SU-DHL-6 (cell line): ENCODE results near the gene PDK4.

Source experiments
- H2AFZ ChIP-seq: fragments of 200-600 bp; sonication (generic); 2 replicates; pipeline ENCODE4 v1.6.1; 2014; ENCODE audit warnings: low read depth, mild to moderate bottlenecking, moderate library complexity, mixed read lengths, antibody characterized with exemption, low read length; ENCODE audit not compliant: severe bottlenecking
- H3F3A ChIP-seq: fragments of 200-600 bp; shearing (Covaris generic); 2 replicates; pipeline ENCODE4 v1.6.0; 2016; ENCODE audit warnings: antibody characterized with exemption, mild to moderate bottlenecking; ENCODE audit not compliant: insufficient read depth
- H3K27ac ChIP-seq: fragments of 200-600 bp; sonication (generic); 2 replicates; pipeline ENCODE4 v1.5.1; 2016; ENCODE audit warnings: low read depth, mild to moderate bottlenecking, low read length, moderate library complexity, mixed read lengths
- H3K27me3 ChIP-seq: fragments of 200-600 bp; sonication (generic), shearing (Covaris generic); 2 replicates; pipeline ENCODE4 v1.6.0; 2014; ENCODE audit warnings: mild to moderate bottlenecking, low read length
- H3K36me3 ChIP-seq: fragments of 200-600 bp; sonication (generic); 2 replicates; pipeline ENCODE4 v1.6.1; 2014; ENCODE audit warnings: mild to moderate bottlenecking, low read length, mixed read lengths
- H3K4me2 ChIP-seq: fragments of 300-600, 200-600 bp; shearing (Covaris generic), sonication (generic); 2 replicates; pipeline ENCODE4 v1.6.0; 2014; ENCODE audit warnings: low read length, low read depth, mild to moderate bottlenecking; ENCODE audit not compliant: poor library complexity, severe bottlenecking
- H3K4me3 ChIP-seq: fragments of 200-600 bp; sonication (generic); 2 replicates; pipeline ENCODE4 v1.5.1; 2014; ENCODE audit warnings: antibody characterized with exemption, low read length, mild to moderate bottlenecking, mixed read lengths; ENCODE audit not compliant: insufficient read depth, poor library complexity, severe bottlenecking
- H3K79me2 ChIP-seq: fragments of 200-600 bp; sonication (generic); 2 replicates; pipeline ENCODE4 v1.6.1; 2014; ENCODE audit warnings: mild to moderate bottlenecking, low read length, moderate library complexity; ENCODE audit not compliant: insufficient read depth
- H3K9ac ChIP-seq: fragments of 200-600 bp; sonication (generic); 2 replicates; pipeline ENCODE4 v1.7.0; 2014; ENCODE audit warnings: mild to moderate bottlenecking, low read length
- H3K9me2 ChIP-seq: fragments of 200-600 bp; sonication (generic); replicated peaks from 2 replicates; pipeline ENCODE4 v1.6.1; 2014; ENCODE audit warnings: low read length; ENCODE audit not compliant: insufficient read depth
- H3K9me3 ChIP-seq: fragments of 200-600 bp; sonication (generic); 2 replicates; pipeline ENCODE4 v1.6.1; 2014; ENCODE audit warnings: low read length, mixed read lengths; ENCODE audit not compliant: insufficient read depth
- H4K20me1 ChIP-seq: fragments of 200-600 bp; sonication (generic); 2 replicates; pipeline ENCODE4 v1.6.1; 2014; ENCODE audit warnings: low read depth, mild to moderate bottlenecking, antibody characterized with exemption, low read length, moderate library complexity, mixed read lengths
- EZH2phosphoT487 ChIP-seq: fragments of 200-600 bp; sonication (generic), shearing (Covaris generic); conservative IDR thresholded peaks from 2 replicates; pipeline ENCODE4 v1.6.1; 2018; ENCODE audit warnings: mild to moderate bottlenecking, antibody characterized with exemption, low read length, moderate library complexity, mixed read lengths
- TF ChIP-seq, protein P1 (sequence below): fragments of 200-600 bp; sonication (generic); IDR thresholded peaks from one replicate; pipeline ENCODE4 v1.5.1; 2017; ENCODE audit warnings: antibody characterized with exemption, mild to moderate bottlenecking, low read length, moderate library complexity; ENCODE audit not compliant: insufficient read depth, poor library complexity, severe bottlenecking

The PDK4 gene

DNA sequence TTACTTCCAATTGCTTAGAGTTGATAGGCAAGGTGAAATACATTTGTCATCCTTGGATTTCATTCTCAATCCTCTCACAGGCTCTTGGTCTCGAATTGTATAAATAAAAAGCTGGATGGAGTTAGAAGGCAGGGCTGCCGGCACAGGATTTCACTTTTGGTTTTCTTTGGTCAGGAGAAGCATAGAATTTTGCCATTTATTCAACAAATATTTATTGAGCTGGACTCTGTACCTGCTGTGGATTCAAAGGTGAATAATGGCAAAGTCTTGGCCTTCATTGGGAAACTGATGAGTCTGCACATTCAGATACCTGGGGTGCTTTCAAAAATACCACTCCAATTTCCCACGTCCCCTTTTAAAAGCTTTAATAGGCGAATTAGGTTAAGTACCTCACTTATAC, 49.7 kb downstream of the PDK4 start:
- no peak overlapping the region for H3K9ac ChIP-seq
- no peak overlapping the region for H3K4me2 ChIP-seq
- no peak overlapping the region for H3K4me3 ChIP-seq
- no peaks in the 10 kb centered on the region for H3F3A ChIP-seq
- H3K9me2 ChIP-seq, result no peaks in the 10 kb centered on the region
- no peak overlapping the region for H2AFZ ChIP-seq
- no peak overlapping the region for H3K27ac ChIP-seq
- H3K9me3 ChIP-seq, result no peaks in the 10 kb centered on the region
- no peaks in the 10 kb centered on the region for H3K79me2 ChIP-seq
- H4K20me1 ChIP-seq, result no peaks in the 10 kb centered on the region
- 0 out of 2 replicates have a peak, but pooled peaks cover 3% of the 10 kb centered on the region for H3K27me3 ChIP-seq
- no peaks in the 10 kb centered on the region for H3K36me3 ChIP-seq
- TF ChIP-seq, protein P1, sequence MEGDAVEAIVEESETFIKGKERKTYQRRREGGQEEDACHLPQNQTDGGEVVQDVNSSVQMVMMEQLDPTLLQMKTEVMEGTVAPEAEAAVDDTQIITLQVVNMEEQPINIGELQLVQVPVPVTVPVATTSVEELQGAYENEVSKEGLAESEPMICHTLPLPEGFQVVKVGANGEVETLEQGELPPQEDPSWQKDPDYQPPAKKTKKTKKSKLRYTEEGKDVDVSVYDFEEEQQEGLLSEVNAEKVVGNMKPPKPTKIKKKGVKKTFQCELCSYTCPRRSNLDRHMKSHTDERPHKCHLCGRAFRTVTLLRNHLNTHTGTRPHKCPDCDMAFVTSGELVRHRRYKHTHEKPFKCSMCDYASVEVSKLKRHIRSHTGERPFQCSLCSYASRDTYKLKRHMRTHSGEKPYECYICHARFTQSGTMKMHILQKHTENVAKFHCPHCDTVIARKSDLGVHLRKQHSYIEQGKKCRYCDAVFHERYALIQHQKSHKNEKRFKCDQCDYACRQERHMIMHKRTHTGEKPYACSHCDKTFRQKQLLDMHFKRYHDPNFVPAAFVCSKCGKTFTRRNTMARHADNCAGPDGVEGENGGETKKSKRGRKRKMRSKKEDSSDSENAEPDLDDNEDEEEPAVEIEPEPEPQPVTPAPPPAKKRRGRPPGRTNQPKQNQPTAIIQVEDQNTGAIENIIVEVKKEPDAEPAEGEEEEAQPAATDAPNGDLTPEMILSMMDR, result no peak
- TF ChIP-seq EZH2phosphoT487, result no peak

DNA sequence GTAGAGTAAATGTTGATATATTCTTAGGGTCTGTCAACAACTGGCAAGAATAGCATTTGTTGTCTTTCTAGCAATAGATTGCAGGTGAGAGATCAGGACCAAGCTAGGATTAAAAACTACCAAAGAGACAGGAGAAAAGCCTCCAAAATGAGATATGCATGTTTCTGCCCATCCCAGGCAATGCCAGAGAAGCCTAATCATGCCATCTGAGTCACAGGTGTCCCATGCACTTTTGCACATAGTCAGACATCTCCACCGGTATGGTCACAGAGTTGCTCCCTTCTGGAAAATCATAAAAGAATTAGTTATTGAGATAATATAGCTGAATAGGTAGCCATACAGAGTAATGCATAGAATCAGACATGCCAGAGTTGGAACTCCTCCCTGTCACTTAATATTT, 50.6 kb downstream of the PDK4 start:
- no peaks in the 10 kb centered on the region for H3K36me3 ChIP-seq
- no peak overlapping the region for H3K27ac ChIP-seq
- H3K4me3 ChIP-seq, result no peak overlapping the region
- H3K27me3 ChIP-seq, result 0 out of 2 replicates have a peak, but pooled peaks cover 3% of the 10 kb centered on the region
- TF ChIP-seq, protein P1, result no peak
- no peak for TF ChIP-seq EZH2phosphoT487
- no peaks in the 10 kb centered on the region for H3K79me2 ChIP-seq
- H4K20me1 ChIP-seq, result no peaks in the 10 kb centered on the region
- no peaks in the 10 kb centered on the region for H3K9me2 ChIP-seq
- no peaks in the 10 kb centered on the region for H3F3A ChIP-seq
- no peak overlapping the region for H3K9ac ChIP-seq
- H3K4me2 ChIP-seq, result no peak overlapping the region
- no peaks in the 10 kb centered on the region for H3K9me3 ChIP-seq
- H2AFZ ChIP-seq, result no peak overlapping the region

DNA sequence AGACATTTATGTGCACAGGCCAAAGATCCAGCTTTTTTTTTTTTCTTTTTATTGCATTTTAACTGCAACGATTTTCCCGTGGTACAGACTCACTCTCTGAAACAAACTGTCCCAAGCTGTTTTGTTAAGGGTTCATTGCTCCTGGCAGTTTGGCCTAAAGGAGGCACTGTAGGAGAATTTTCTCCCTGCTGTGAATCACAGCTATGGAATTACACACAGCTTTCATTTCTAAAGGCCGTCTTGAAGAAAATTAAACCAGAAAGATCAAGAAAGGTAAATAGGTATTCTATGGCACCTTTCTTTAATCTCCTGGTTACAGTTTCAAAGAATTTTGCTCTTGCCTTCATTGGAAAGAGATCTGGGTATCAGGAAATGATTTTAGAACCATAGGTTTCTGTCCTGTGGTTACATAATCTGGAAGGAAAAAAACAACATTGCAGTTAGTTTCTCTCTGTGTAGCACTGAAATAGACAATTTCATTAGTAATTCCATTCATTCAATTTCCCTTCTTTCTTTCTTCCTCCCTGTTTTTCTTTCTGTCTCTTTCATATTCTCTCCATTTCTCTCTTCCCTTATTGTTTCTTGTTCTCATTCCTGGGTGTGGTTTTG, 51.2 kb downstream of the PDK4 start:
- no peak overlapping the region for H3K27ac ChIP-seq
- no peak overlapping the region for H3K4me2 ChIP-seq
- H3F3A ChIP-seq, result no peaks in the 10 kb centered on the region
- no peaks in the 10 kb centered on the region for H3K36me3 ChIP-seq
- TF ChIP-seq, protein P1, result no peak
- no peak for TF ChIP-seq EZH2phosphoT487
- H3K27me3 ChIP-seq, result 0 out of 2 replicates have a peak, but pooled peaks cover 3% of the 10 kb centered on the region
- H4K20me1 ChIP-seq, result no peaks in the 10 kb centered on the region
- H3K79me2 ChIP-seq, result no peaks in the 10 kb centered on the region
- no peak overlapping the region for H2AFZ ChIP-seq
- H3K4me3 ChIP-seq, result no peak overlapping the region
- no peaks in the 10 kb centered on the region for H3K9me2 ChIP-seq
- H3K9me3 ChIP-seq, result no peaks in the 10 kb centered on the region
- H3K9ac ChIP-seq, result no peak overlapping the region

DNA sequence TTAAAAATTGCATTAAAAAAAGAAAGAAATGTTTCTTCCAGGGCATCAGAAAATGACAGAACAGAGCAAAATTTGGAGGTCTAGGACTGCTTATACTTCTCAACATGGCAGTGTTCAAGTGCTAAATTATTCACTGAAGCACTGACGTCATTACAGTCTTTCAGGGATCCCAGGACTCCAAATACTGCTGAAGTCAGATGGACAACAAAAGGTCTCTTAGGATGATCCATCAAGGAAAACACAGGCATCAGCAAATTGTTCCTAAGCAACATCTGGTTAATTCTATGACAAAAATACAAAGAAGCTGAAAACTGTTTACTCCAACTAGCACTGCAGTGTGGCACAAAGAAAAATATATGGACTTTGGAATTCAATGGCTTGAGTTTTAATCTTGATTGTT, 52.1 kb downstream of the PDK4 start:
- Histone ChIP-seq H3K79me2 (no peaks in the 10 kb centered on the region), H3K27ac (no peak overlapping the region), H4K20me1 (no peaks in the 10 kb centered on the region), H3K36me3 (no peaks in the 10 kb centered on the region), H3F3A (no peaks in the 10 kb centered on the region), H3K9ac (no peak overlapping the region), H3K27me3 (0 out of 2 replicates have a peak, but pooled peaks cover 3% of the 10 kb centered on the region), H3K9me2 (no peaks in the 10 kb centered on the region), H3K9me3 (no peaks in the 10 kb centered on the region), H3K4me2 (no peak overlapping the region), H3K4me3 (no peak overlapping the region), H2AFZ (no peak overlapping the region)
- TF ChIP-seq EZH2phosphoT487, result no peak
- TF ChIP-seq, protein P1, result no peak
